Suprapubic skin (tissue), 4 donors: ENCODE data around the gene ANLN.

Experiments used
- CTCF ChIP-seq, 2 donors: fragments of 200-600 bp in 1 of 2; fragments of 450-650 bp in 1 of 2; sonication (generic) in 1 of 2; IDR thresholded peaks; one replicate each; pipeline ENCODE4 v1.5.1; 2016 to 2019; ENCODE audit warnings: antibody characterized with exemption in 2 of 2, mild to moderate bottlenecking in 1 of 2, moderate library complexity in 1 of 2
- EP300 ChIP-seq: sonication (generic); formaldehyde crosslinking; IDR thresholded peaks from one replicate; pipeline ENCODE4 v1.6.1; 2017; ENCODE audit warnings: antibody characterized with exemption
- POLR2AphosphoS5 ChIP-seq, 3 donors: sonication (generic); formaldehyde crosslinking; IDR thresholded peaks; one replicate each; pipeline ENCODE4 v1.6.1; 2017; ENCODE audit warnings: antibody characterized with exemption in 3 of 3

DNA sequence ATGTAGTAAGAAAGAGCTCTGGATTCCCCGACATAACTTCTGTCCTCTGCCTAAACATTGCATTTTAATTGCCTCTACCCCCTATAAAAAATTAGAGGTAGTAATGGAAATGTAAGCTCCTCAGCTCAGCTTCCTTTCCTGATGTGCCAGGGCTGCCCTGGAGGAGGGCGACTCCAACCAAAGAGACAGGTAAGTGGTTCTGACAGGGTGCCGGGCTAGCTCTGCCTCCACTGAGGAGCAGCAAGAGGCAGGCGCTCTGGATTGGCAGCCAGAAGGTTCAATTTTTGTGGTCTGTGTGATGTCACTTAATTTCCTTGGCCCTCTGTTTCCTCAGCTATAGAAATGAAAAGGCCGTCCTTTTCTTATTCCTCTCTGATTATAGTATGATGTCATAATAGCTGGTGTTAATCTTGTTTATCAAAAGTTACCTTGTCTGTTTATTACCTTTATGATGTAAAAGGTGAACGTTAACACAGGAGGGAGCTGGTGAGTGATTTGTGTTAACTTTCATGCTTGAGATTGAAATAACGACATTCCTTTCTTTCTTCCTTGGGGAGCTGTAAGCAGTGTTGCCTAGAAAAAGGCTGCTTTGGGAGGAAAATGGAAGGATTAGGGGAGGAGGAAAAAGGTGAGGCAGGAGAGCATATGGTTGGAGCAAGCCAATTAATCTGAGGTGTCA lies 51.8 kb downstream of the ANLN start:
- TF ChIP-seq CTCF (IDR thresholded peaks at IDR 0.05): no peak
- no peak for TF ChIP-seq EP300
- no peak for TF ChIP-seq POLR2AphosphoS5 (IDR thresholded peaks at IDR 0.05)
